EH (cell line): ENCODE data around the gene SIX1.
A peak's percentile ranks its signal among the peaks of the same experiment; 100 is the strongest.

Experiments used
- DNase-seq: peaks from one replicate; pipeline ENCODE4 v3.0.0-alpha.2; 2015; ENCODE audit warnings: low read depth

SIX1 gene

GRCh38 chr14:60642270-60643140, 6.8 kb downstream of the SIX1 start:
- no peak for DNase-seq

GRCh38 chr14:60641742-60642269, 7.5 kb downstream of the SIX1 start:
- no peak for DNase-seq

GRCh38 chr14:60640859-60641741, 8.2 kb downstream of the SIX1 start:
- no peak for DNase-seq

GRCh38 chr14:60639674-60640073, 9.6 kb downstream of the SIX1 start:
- DNase-seq: no peak

- no peak for DNase-seq
Measured at GRCh38 chr14:60637479-60638315, 11.6 kb downstream of the SIX1 start.

- DNase-seq: no peak
Measured at GRCh38 chr14:60636879-60637478, 12.3 kb downstream of the SIX1 start.

- DNase-seq: no peak
Measured at GRCh38 chr14:60634153-60634552, 15.1 kb downstream of the SIX1 start.

- DNase-seq: no peak
Measured at GRCh38 chr14:60632777-60633176, 16.5 kb downstream of the SIX1 start.

GRCh38 chr14:60632257-60632656, 17.0 kb downstream of the SIX1 start:
- DNase-seq: no peak

GRCh38 chr14:60631842-60632241, 17.4 kb downstream of the SIX1 start:
- no peak for DNase-seq

GRCh38 chr14:60630129-60630528, 19.1 kb downstream of the SIX1 start:
- DNase-seq: no peak

- DNase-seq: no peak
Measured at GRCh38 chr14:60628892-60629291, 20.4 kb downstream of the SIX1 start.

GRCh38 chr14:60622917-60623257, 26.4 kb downstream of the SIX1 start:
- peak; percentile 50 for DNase-seq

- no peak for DNase-seq
Measured at GRCh38 chr14:60622210-60622916, 26.9 kb downstream of the SIX1 start.

- no peak for DNase-seq
Measured at GRCh38 chr14:60621386-60621785, 27.9 kb downstream of the SIX1 start.

GRCh38 chr14:60618241-60618640, 31.0 kb downstream of the SIX1 start:
- no peak for DNase-seq

- DNase-seq: no peak
Measured at GRCh38 chr14:60616461-60616959, 32.8 kb downstream of the SIX1 start.

GRCh38 chr14:60602291-60602690, 47.0 kb downstream of the SIX1 start:
- DNase-seq: no peak

- no peak for DNase-seq
Measured at GRCh38 chr14:60599727-60600126, 49.5 kb downstream of the SIX1 start.

GRCh38 chr14:60596139-60596538, 53.1 kb downstream of the SIX1 start:
- DNase-seq: no peak

GRCh38 chr14:60594062-60594461, 55.2 kb downstream of the SIX1 start:
- DNase-seq: no peak
